PC-9 (cell line): ENCODE results near the gene UBE2C. TPM values are rescaled to one million over a fixed set of nuclear protein-coding genes. Genes with fewer than 3 reads are reported as not detected.

Experiments
- BruUV-seq: library from RNA; stranded (reverse); fragments of 400-500 nt; replicated peaks from 2 replicates; lab custom pipeline; 2021; lab: Mats Ljungman, UMichigan
- CTCF ChIA-PET: fragments of 300-600 bp; sonication (Branson Sonifier 250); formaldehyde crosslinking; loops from one replicate; lab custom pipeline; 2022; ENCODE audit warnings: antibody characterized with exemption; lab: Charles Lee
- POLR2A ChIA-PET: fragments of 300-600 bp; sonication (Branson Sonifier 250); formaldehyde crosslinking; loops from one replicate; lab custom pipeline; 2022; ENCODE audit warnings: antibody characterized with exemption; ENCODE audit not compliant: unreplicated experiment; lab: Charles Lee
- DNase-seq, 2 experiments: peaks; one replicate each; pipeline versions ENCODE4 v3.0.0 to v3.0.0-alpha.2; 2015 to 2022; ENCODE audit warnings: mixed read lengths in 1 of 2
- H2AFZ ChIP-seq: fragments of 200-600 bp; sonication (generic); 2 replicates; pipeline ENCODE4 v1.8.1; 2017; ENCODE audit warnings: antibody characterized with exemption
- H3F3A ChIP-seq: fragments of 200-600 bp; sonication (generic); 2 replicates; pipeline ENCODE4 v1.8.1; 2017; ENCODE audit warnings: antibody characterized with exemption, mild to moderate bottlenecking, low read depth; ENCODE audit not compliant: insufficient read depth
- H3K27ac ChIP-seq: fragments of 200-600 bp; sonication (generic); 2 replicates; pipeline ENCODE4 v1.6.1; 2016; ENCODE audit warnings: mixed run types
- H3K27me3 ChIP-seq: fragments of 200-600 bp; sonication (generic); 2 replicates; pipeline ENCODE4 v1.6.1; 2016; ENCODE audit warnings: low read depth, mixed run types; ENCODE audit not compliant: insufficient read depth
- H3K36me3 ChIP-seq: fragments of 200-600 bp; sonication (generic); 2 replicates; pipeline ENCODE4 v1.6.1; 2016; ENCODE audit warnings: low read depth, mixed run types
- H3K4me1 ChIP-seq: fragments of 200-600 bp; sonication (generic); replicated peaks from 2 replicates; pipeline ENCODE4 v1.6.1; 2016; ENCODE audit warnings: mixed run types; ENCODE audit not compliant: insufficient read depth
- H3K4me2 ChIP-seq: fragments of 200-600 bp; sonication (generic); 2 replicates; pipeline ENCODE4 v1.6.1; 2017; ENCODE audit warnings: mixed run types
- H3K4me3 ChIP-seq: fragments of 200-600 bp; sonication (generic); 2 replicates; pipeline ENCODE4 v1.6.1; 2016; ENCODE audit warnings: mixed run types
- H3K79me2 ChIP-seq: fragments of 200-600 bp; sonication (generic); 2 replicates; pipeline ENCODE4 v1.6.1; 2017; ENCODE audit warnings: low read depth, mixed run types
- H3K9me2 ChIP-seq: fragments of 200-600 bp; sonication (generic); 2 replicates; pipeline ENCODE4 v1.8.1; 2017; ENCODE audit warnings: mild to moderate bottlenecking; ENCODE audit not compliant: insufficient read depth
- H3K9me3 ChIP-seq: fragments of 200-600 bp; sonication (generic); 2 replicates; pipeline ENCODE4 v1.8.1; 2016; ENCODE audit warnings: low read depth; ENCODE audit not compliant: insufficient read depth
- H4K20me1 ChIP-seq: fragments of 200-600 bp; sonication (generic); 2 replicates; pipeline ENCODE4 v1.8.1; 2017; ENCODE audit not compliant: insufficient read depth
- EZH2 ChIP-seq: fragments of 200-600 bp; sonication (generic); IDR thresholded peaks from 2 replicates; pipeline ENCODE4 v1.8.0; 2017; ENCODE audit warnings: antibody characterized with exemption, low read depth
- intact Hi-C: fragments of 100-400 bp; cut with micrococcal nuclease; formaldehyde crosslinking; loops from one replicate; pipeline ENCODE4 v1.10.0; 2022; ENCODE audit not compliant: unreplicated experiment
- total RNA-seq: library from RNA; stranded (reverse); gene quantifications from 2 replicates; pipeline ENCODE4 v1.2.3, GENCODE V29; 2021
- TF ChIP-seq, protein P1 (sequence below): fragments of 200-600 bp; sonication (generic); conservative IDR thresholded peaks from 2 replicates; pipeline ENCODE4 v1.6.1; 2017; ENCODE audit warnings: mixed run types, antibody characterized with exemption, mild to moderate bottlenecking, moderate library complexity

The UBE2C gene
- total RNA-seq, 1 experiment from 2014 or later = 207 TPM

DNA sequence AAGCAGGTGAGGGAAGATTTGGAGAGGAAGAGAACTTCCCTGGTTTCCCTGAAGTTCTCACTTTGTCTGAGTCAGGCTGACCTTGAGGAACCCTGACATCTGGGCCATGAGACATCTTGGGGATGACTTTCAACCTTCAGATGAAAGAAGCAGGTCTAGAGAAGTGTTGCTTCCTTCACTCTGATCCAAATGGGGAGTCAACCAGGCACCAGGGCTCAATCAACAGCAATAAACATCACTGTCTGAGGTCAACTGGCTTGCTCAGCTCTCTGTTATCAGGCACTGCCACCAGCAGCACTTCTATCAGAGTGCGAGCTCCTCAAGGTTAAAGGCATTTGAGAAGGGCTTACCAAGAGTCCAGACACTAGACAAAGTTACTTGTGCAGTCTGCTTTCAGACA, 38.5 kb downstream of the UBE2C start:
- intact Hi-C loops = no loop called here
- H4K20me1 ChIP-seq = no peaks in the 10 kb centered on the region
- H3K4me1 ChIP-seq = peaks cover 5% of the 10 kb centered on the region
- no peak overlapping the region for H3K4me3 ChIP-seq
- no peak for DNase-seq
- H3F3A ChIP-seq = no peaks in the 10 kb centered on the region
- H3K4me2 ChIP-seq = no peak overlapping the region
- TF ChIP-seq, protein P1, sequence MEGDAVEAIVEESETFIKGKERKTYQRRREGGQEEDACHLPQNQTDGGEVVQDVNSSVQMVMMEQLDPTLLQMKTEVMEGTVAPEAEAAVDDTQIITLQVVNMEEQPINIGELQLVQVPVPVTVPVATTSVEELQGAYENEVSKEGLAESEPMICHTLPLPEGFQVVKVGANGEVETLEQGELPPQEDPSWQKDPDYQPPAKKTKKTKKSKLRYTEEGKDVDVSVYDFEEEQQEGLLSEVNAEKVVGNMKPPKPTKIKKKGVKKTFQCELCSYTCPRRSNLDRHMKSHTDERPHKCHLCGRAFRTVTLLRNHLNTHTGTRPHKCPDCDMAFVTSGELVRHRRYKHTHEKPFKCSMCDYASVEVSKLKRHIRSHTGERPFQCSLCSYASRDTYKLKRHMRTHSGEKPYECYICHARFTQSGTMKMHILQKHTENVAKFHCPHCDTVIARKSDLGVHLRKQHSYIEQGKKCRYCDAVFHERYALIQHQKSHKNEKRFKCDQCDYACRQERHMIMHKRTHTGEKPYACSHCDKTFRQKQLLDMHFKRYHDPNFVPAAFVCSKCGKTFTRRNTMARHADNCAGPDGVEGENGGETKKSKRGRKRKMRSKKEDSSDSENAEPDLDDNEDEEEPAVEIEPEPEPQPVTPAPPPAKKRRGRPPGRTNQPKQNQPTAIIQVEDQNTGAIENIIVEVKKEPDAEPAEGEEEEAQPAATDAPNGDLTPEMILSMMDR = no peak
- TF ChIP-seq EZH2 = no peak
- H3K36me3 ChIP-seq = no peaks in the 10 kb centered on the region
- no peaks in the 10 kb centered on the region for H3K27me3 ChIP-seq
- no TSS peak for BruUV-seq
- no peak overlapping the region for H2AFZ ChIP-seq
- ChIA-PET CTCF (no interaction called here), POLR2A (no interaction called here)
- no peaks in the 10 kb centered on the region for H3K9me2 ChIP-seq
- H3K79me2 ChIP-seq = peaks cover 13% of the 10 kb centered on the region
- H3K27ac ChIP-seq = no peak overlapping the region
- no peaks in the 10 kb centered on the region for H3K9me3 ChIP-seq

DNA sequence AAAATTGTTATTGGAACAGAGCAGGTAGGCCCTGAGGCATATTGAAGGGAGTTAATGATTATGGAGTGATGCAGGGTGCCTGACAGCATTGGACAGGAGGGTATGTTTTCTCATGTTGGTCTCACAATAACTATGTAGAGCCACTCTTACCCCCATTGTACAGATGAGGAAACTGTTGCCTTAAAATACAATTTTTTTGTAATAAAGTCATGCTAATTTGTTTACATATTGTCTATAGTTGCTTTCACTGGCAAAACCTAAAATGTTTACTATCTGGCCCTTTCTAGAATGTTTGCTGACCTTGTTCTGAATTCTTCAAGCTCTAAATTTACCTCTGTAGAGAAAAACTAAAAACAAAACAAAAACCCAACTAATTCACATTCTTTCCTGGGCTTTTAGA, 39.1 kb downstream of the UBE2C start:
- no peak overlapping the region for H3K4me2 ChIP-seq
- TF ChIP-seq EZH2 = no peak
- TF ChIP-seq, protein P1 = no peak
- no peaks in the 10 kb centered on the region for H3K36me3 ChIP-seq
- H4K20me1 ChIP-seq = no peaks in the 10 kb centered on the region
- no peaks in the 10 kb centered on the region for H3K27me3 ChIP-seq
- no peak overlapping the region for H3K4me3 ChIP-seq
- no peaks in the 10 kb centered on the region for H3F3A ChIP-seq
- H3K79me2 ChIP-seq = peaks cover 19% of the 10 kb centered on the region
- no peaks in the 10 kb centered on the region for H3K9me2 ChIP-seq
- H3K9me3 ChIP-seq = no peaks in the 10 kb centered on the region
- intact Hi-C loops = no loop called here
- H2AFZ ChIP-seq = no peak overlapping the region
- ChIA-PET POLR2A (interaction anchor here (0.6 kb wide), 1 partner anchor 16 kb away, joined by 8 read pairs; no protein-coding TSS in a partner anchor), CTCF (no interaction called here)
- no TSS peak for BruUV-seq
- no peak for DNase-seq
- peaks cover 11% of the 10 kb centered on the region for H3K4me1 ChIP-seq
- H3K27ac ChIP-seq = no peak overlapping the region

DNA sequence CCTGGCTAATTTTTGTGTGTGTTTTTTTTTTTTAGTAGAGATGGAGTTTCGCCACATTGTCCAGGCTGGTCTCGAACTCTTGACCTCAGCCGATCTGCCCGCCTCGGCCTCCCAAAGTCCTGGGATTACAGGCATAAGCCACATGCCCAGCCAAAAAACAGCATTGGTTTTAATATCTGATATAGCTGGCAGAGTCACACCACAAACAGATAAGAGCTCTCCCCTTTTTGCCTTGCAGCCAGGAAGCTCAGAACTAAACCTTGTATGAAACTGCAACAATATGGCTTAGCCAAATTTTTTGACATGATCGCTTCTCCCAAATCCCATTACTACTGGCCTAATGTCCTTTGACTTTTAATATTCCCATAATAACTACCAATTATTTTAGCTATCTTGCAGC, 39.9 kb downstream of the UBE2C start:
- no peaks in the 10 kb centered on the region for H4K20me1 ChIP-seq
- no peak for DNase-seq
- no peak overlapping the region for H3K4me2 ChIP-seq
- peaks cover 13% of the 10 kb centered on the region for H3K4me1 ChIP-seq
- POLR2A ChIA-PET = interaction anchor here (0.5 to 0.6 kb wide), 2 partner anchors 32 to 503 kb away, joined by 4 to 8 read pairs; no protein-coding TSS in a partner anchor
- TF ChIP-seq, protein P1 = no peak
- no peak for TF ChIP-seq EZH2
- H3K4me3 ChIP-seq = no peak overlapping the region
- H3K79me2 ChIP-seq = peaks cover 25% of the 10 kb centered on the region
- H3K27ac ChIP-seq = no peak overlapping the region
- no peaks in the 10 kb centered on the region for H3K27me3 ChIP-seq
- no peaks in the 10 kb centered on the region for H3F3A ChIP-seq
- CTCF ChIA-PET = no interaction called here
- no TSS peak for BruUV-seq
- intact Hi-C loops = no loop called here
- H3K9me3 ChIP-seq = no peaks in the 10 kb centered on the region
- H3K36me3 ChIP-seq = no peaks in the 10 kb centered on the region
- no peaks in the 10 kb centered on the region for H3K9me2 ChIP-seq
- no peak overlapping the region for H2AFZ ChIP-seq
